ENCODE data around the gene DLG2. TPM values are rescaled to one million over a fixed set of nuclear protein-coding genes. Genes with fewer than 3 reads are reported as not detected.

DLG2 gene
- total RNA-seq, 1 donor from 2014 or later: 0.18 TPM

GRCh38 chr11:84607975-84608836, 1018.9 kb downstream of the DLG2 start:
- no peak for DNase-seq (ENCODE audit: extremely low read depth, low read depth, low spot score)

GRCh38 chr11:84594602-84595001, 1032.5 kb downstream of the DLG2 start:
- no peak for DNase-seq (ENCODE audit: extremely low read depth, low read depth, low spot score)

- DNase-seq (ENCODE audit: extremely low read depth, low read depth, low spot score): no peak
Measured at GRCh38 chr11:84590106-84590505, 1037.0 kb downstream of the DLG2 start.

- DNase-seq (ENCODE audit: extremely low read depth, low read depth, low spot score): no peak
Measured at GRCh38 chr11:84588131-84588829, 1038.9 kb downstream of the DLG2 start.

GRCh38 chr11:84583106-84583505, 1044.0 kb downstream of the DLG2 start:
- DNase-seq (ENCODE audit: extremely low read depth, low read depth, low spot score): no peak

- no peak for DNase-seq (ENCODE audit: extremely low read depth, low read depth, low spot score)
Measured at GRCh38 chr11:84581083-84581482, 1046.1 kb downstream of the DLG2 start.

- DNase-seq (ENCODE audit: extremely low read depth, low read depth, low spot score): no peak
Measured at GRCh38 chr11:84580428-84580827, 1046.7 kb downstream of the DLG2 start.

- no peak for DNase-seq (ENCODE audit: extremely low read depth, low read depth, low spot score)
Measured at GRCh38 chr11:84573868-84574267, 1053.3 kb downstream of the DLG2 start.

GRCh38 chr11:84566671-84567070, 1060.5 kb downstream of the DLG2 start:
- no peak for DNase-seq (ENCODE audit: extremely low read depth, low read depth, low spot score)

- DNase-seq (ENCODE audit: extremely low read depth, low read depth, low spot score): no peak
Measured at GRCh38 chr11:84564867-84565184, 1062.3 kb downstream of the DLG2 start.

- DNase-seq (ENCODE audit: extremely low read depth, low read depth, low spot score): peak; percentile 16
Measured at GRCh38 chr11:84564180-84564866, 1062.8 kb downstream of the DLG2 start.

- DNase-seq (ENCODE audit: extremely low read depth, low read depth, low spot score): no peak
Measured at GRCh38 chr11:84563356-84563755, 1063.8 kb downstream of the DLG2 start.

- no peak for DNase-seq (ENCODE audit: extremely low read depth, low read depth, low spot score)
Measured at GRCh38 chr11:84560206-84560605, 1066.9 kb downstream of the DLG2 start.

GRCh38 chr11:84558085-84558905, 1068.8 kb downstream of the DLG2 start:
- DNase-seq (ENCODE audit: extremely low read depth, low read depth, low spot score): no peak

GRCh38 chr11:84552791-84553190, 1074.4 kb downstream of the DLG2 start:
- no peak for DNase-seq (ENCODE audit: extremely low read depth, low read depth, low spot score)

- no peak for DNase-seq (ENCODE audit: extremely low read depth, low read depth, low spot score)
Measured at GRCh38 chr11:84549217-84549616, 1077.9 kb downstream of the DLG2 start.

- no peak for DNase-seq (ENCODE audit: extremely low read depth, low read depth, low spot score)
Measured at GRCh38 chr11:84544566-84544965, 1082.6 kb downstream of the DLG2 start.

GRCh38 chr11:84543367-84544159, 1083.6 kb downstream of the DLG2 start:
- no peak for DNase-seq (ENCODE audit: extremely low read depth, low read depth, low spot score)

GRCh38 chr11:84541731-84542340, 1085.3 kb downstream of the DLG2 start:
- no peak for DNase-seq (ENCODE audit: extremely low read depth, low read depth, low spot score)

GRCh38 chr11:84536456-84536855, 1090.7 kb downstream of the DLG2 start:
- no peak for DNase-seq (ENCODE audit: extremely low read depth, low read depth, low spot score)

Measured in glomerular endothelial cell (primary cell).